ENCODE measurements around the gene TRMO. TPM values are rescaled to one million over a fixed set of nuclear protein-coding genes. Genes with fewer than 3 reads are reported as not detected.

Gene TRMO
- total RNA-seq, 2 donors from 2014 or later, result 14.5 to 17.1 TPM

GRCh38 chr9:97938081-97938644 lies 15.9 kb upstream of the TRMO start, which contains the start of gene HEMGN:
Gene HEMGN (minus strand): TSS chr9:97938172. CDS start chr9:97938136, 36 bp downstream.
- no peaks in the 10 kb centered on the region for H3K27me3 ChIP-seq
- ATAC-seq, result no peak
- no peaks in the 10 kb centered on the region for H3K9me3 ChIP-seq
- intact Hi-C loops (cut with DNase I), result no loop called here
- no peak within 1 kb of the TSS for H3K4me3 ChIP-seq
- no peaks in the 10 kb centered on the region for H3K4me1 ChIP-seq
- TF ChIP-seq CTCF (IDR thresholded peaks at IDR 0.05) (no peak), POLR2A (IDR thresholded peaks at IDR 0.05) (no peak)
- WGBS, 2 donors, result 52 to 59% methylated on average over 3 of the region's 3 CpGs
- DNase-seq, result no peak
- no peaks in the 10 kb centered on the region for H3K36me3 ChIP-seq (replicated peaks in 1 of 2; ENCODE audit: insufficient read depth in 1 of 2, low read depth in 2 of 2)
- H3K27ac ChIP-seq, result no peak within 1 kb of the TSS

- Histone ChIP-seq H3K27ac (no peak overlapping the region), H3K27me3 (no peaks in the 10 kb centered on the region), H3K9me3 (no peaks in the 10 kb centered on the region), H3K36me3 (replicated peaks in 1 of 2; ENCODE audit: insufficient read depth in 1 of 2, low read depth in 2 of 2) (no peaks in the 10 kb centered on the region), H3K4me3 (no peak overlapping the region), H3K4me1 (no peaks in the 10 kb centered on the region)
- intact Hi-C loops (cut with DNase I), result no loop called here
- no peak for ATAC-seq
- TF ChIP-seq CTCF (IDR thresholded peaks at IDR 0.05) (no peak), POLR2A (IDR thresholded peaks at IDR 0.05) (no peak)
- no peak for DNase-seq
These were observed 14.7 kb upstream of the TRMO start for GRCh38 chr9:97936998-97937397.

- no peaks in the 10 kb centered on the region for H3K27me3 ChIP-seq
- DNase-seq, result no peak
- ATAC-seq, result no peak
- H3K27ac ChIP-seq, result no peak overlapping the region
- WGBS, 2 donors, result 67 to 82% methylated on average over 1 of the region's 1 CpG
- no peaks in the 10 kb centered on the region for H3K9me3 ChIP-seq
- H3K4me1 ChIP-seq, result no peaks in the 10 kb centered on the region
- no peaks in the 10 kb centered on the region for H3K36me3 ChIP-seq (replicated peaks in 1 of 2; ENCODE audit: insufficient read depth in 1 of 2, low read depth in 2 of 2)
- intact Hi-C loops (cut with DNase I), result no loop called here
- no peak overlapping the region for H3K4me3 ChIP-seq
- TF ChIP-seq CTCF (IDR thresholded peaks at IDR 0.05) (no peak), POLR2A (IDR thresholded peaks at IDR 0.05) (no peak)
These were observed 13.0 kb upstream of the TRMO start for GRCh38 chr9:97935276-97935675.

- DNase-seq, result no peak
- WGBS, 2 donors, result 20 to 25% methylated on average over 6 of the region's 6 CpGs
- Histone ChIP-seq H3K27me3 (no peaks in the 10 kb centered on the region), H3K9me3 (no peaks in the 10 kb centered on the region), H3K4me3 (no peak overlapping the region), H3K4me1 (no peaks in the 10 kb centered on the region), H3K27ac (no peak overlapping the region), H3K36me3 (replicated peaks in 1 of 2; ENCODE audit: insufficient read depth in 1 of 2, low read depth in 2 of 2) (no peaks in the 10 kb centered on the region)
- no peak for ATAC-seq
- no peak for TF ChIP-seq POLR2A (IDR thresholded peaks at IDR 0.05)
- no peak for TF ChIP-seq CTCF (IDR thresholded peaks at IDR 0.05)
- intact Hi-C loops (cut with DNase I), result no loop called here
These were observed 12.2 kb upstream of the TRMO start for GRCh38 chr9:97934321-97935115.

All from body of pancreas (tissue), 4 donors.